IPS-18a (cell line): Measurements from ENCODE around the gene NDUFC1.
A peak's percentile ranks its signal among the peaks of the same experiment; 100 is the strongest.
"Not testable (repeated sequence)": the region's sequence is repeated elsewhere in the genome, so short reads cannot be mapped to it uniquely, and the experiment has no call there.

Experiments
- H3K27ac ChIP-seq: one replicate; pipeline ENCODE4 v1.5.1; 2013; ENCODE audit warnings: low read length
- H3K27me3 ChIP-seq: one replicate; pipeline ENCODE4 v1.6.1; 2013; ENCODE audit warnings: mild to moderate bottlenecking, low read length; ENCODE audit not compliant: control insufficient read depth, insufficient read depth
- H3K36me3 ChIP-seq: one replicate; pipeline ENCODE4 v1.6.1; 2013; ENCODE audit warnings: low read depth, low read length; ENCODE audit not compliant: control insufficient read depth
- H3K4me1 ChIP-seq: one replicate; pipeline ENCODE4 v1.6.1; 2013; ENCODE audit warnings: low read depth, low read length; ENCODE audit not compliant: control insufficient read depth
- H3K4me3 ChIP-seq: one replicate; pipeline ENCODE4 v1.5.1; 2013; ENCODE audit warnings: low read length
- H3K9ac ChIP-seq: one replicate; pipeline ENCODE4 v1.6.1; 2013; ENCODE audit warnings: mild to moderate bottlenecking, low read length, moderate library complexity
- H3K9me3 ChIP-seq: one replicate; pipeline ENCODE4 v1.6.1; 2013; ENCODE audit warnings: low read depth, low read length; ENCODE audit not compliant: control insufficient read depth

NDUFC1 gene

DNA sequence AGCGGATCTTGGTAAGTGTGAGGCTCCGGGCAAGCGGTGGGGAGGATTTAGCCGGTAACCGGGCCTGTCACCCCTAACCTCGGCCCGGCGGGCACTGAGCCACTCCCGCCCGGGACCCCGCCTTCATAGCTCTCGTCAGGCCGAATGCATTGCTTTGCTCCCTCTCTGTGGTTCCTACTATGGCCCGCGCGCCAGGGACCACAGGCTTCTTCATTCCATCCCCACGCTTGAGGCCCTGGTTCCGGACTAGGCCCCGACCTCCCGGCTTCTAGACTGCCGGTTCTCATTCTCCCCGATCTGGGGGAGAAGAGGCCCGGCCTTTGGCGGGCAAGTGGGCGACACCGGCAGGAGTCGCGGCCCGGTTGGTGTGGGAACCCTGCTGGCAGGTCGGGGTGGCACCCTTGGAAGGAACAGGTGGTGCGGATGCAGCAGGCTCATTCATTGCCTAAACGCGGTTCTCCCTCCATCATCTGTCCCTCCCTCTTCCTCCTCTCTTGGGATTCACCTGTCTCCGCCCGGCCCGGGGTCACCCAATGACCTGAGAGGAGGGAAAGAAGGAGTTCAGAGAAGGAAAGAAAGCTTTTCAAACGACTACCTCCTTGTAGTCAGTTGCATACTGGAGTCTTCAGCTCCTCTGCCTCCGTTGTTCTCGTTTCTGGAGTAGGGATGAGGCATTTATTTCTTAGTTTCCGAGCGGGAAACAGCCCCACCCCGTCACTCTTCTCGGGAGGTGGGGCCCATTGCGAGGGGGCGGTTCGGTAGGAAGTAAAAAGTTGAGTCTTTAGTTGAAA lies at the start of gene NDUFC1:
NDUFC1 (minus strand) TSS at position 657 of the 791 bp plus-strand sequence. CDS start 6,679 bp downstream, outside the sequence.
- H3K36me3 ChIP-seq: peaks cover 10% of the 10 kb centered on the region
- peak within 1 kb of the TSS; percentile 74 for H3K27ac ChIP-seq
- peak within 1 kb of the TSS; percentile 94 for H3K9ac ChIP-seq
- peaks cover 8% of the 10 kb centered on the region for H3K4me1 ChIP-seq
- no peaks in the 10 kb centered on the region for H3K27me3 ChIP-seq
- H3K4me3 ChIP-seq: peak within 1 kb of the TSS; percentile 73
- H3K9me3 ChIP-seq: no peaks in the 10 kb centered on the region

DNA sequence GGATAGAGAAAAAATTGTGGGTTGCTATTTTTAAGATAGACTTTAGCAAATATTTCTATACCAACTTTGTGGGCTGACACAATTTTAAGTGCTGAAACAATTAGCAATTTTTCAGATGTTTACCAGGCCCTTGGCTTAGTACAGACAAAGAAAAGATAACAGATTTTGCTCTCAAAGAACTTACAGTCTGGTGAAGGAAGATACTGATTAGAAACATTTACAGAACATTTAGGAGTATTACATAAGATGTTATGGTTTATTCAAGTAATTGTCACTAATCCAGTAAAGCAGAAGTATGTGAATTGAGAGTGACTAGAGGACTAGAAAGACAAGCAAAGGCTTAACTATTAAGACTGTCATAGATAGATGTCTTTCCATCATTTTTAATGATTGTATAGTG lies 35.3 kb upstream of the NDUFC1 start:
- Histone ChIP-seq H3K9me3 (no peaks in the 10 kb centered on the region), H3K4me1 (no peaks in the 10 kb centered on the region), H3K4me3 (no peak overlapping the region), H3K36me3 (peaks cover 47% of the 10 kb centered on the region), H3K9ac (no peak overlapping the region), H3K27me3 (no peaks in the 10 kb centered on the region), H3K27ac (no peak overlapping the region)

GRCh38 chr4:139333046-139333445 lies 30.8 kb upstream of the NDUFC1 start:
- Histone ChIP-seq H3K4me1 (peaks cover 15% of the 10 kb centered on the region), H3K27ac (no peak overlapping the region), H3K36me3 (peaks cover 26% of the 10 kb centered on the region), H3K27me3 (no peaks in the 10 kb centered on the region), H3K9me3 (no peaks in the 10 kb centered on the region), H3K9ac (no peak overlapping the region), H3K4me3 (no peak overlapping the region)

DNA sequence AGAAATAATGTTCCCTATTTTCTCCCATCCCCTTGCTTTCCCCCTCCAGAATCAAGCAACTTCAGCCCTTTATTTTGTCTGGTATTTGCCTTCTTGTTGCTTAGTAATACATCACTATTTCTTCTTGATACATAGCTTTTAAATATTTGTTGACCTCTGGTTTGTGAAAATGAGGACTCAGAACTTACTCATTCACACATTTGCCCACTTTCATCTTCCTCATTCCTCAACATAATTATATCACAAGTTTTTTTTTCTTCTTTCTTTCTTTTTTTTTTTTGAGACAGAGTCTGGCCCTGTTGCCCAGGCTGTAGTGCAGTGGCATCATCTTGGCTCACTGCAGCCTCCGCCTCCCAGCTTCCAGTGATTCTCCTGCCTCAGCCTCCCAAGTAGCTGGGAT lies 28.9 kb upstream of the NDUFC1 start:
- H3K9ac ChIP-seq: no peak overlapping the region
- H3K36me3 ChIP-seq: peaks cover 12% of the 10 kb centered on the region
- no peaks in the 10 kb centered on the region for H3K9me3 ChIP-seq
- no peak overlapping the region for H3K4me3 ChIP-seq
- H3K4me1 ChIP-seq: peaks cover 15% of the 10 kb centered on the region
- H3K27me3 ChIP-seq: no peaks in the 10 kb centered on the region
- H3K27ac ChIP-seq: no peak overlapping the region

GRCh38 chr4:139330283-139330682 lies 28.0 kb upstream of the NDUFC1 start:
- Histone ChIP-seq H3K27ac (no peak overlapping the region), H3K4me1 (peaks cover 15% of the 10 kb centered on the region), H3K27me3 (no peaks in the 10 kb centered on the region), H3K36me3 (peaks cover 12% of the 10 kb centered on the region), H3K9ac (no peak overlapping the region), H3K9me3 (no peaks in the 10 kb centered on the region), H3K4me3 (no peak overlapping the region)

GRCh38 chr4:139329665-139330200 lies 27.5 kb upstream of the NDUFC1 start:
- Histone ChIP-seq H3K4me1 (peaks cover 21% of the 10 kb centered on the region), H3K4me3 (peak overlapping the region; percentile 22), H3K27ac (peak overlapping the region; percentile 39), H3K27me3 (no peaks in the 10 kb centered on the region), H3K9ac (no peak overlapping the region), H3K9me3 (no peaks in the 10 kb centered on the region), H3K36me3 (peaks cover 9% of the 10 kb centered on the region)

DNA sequence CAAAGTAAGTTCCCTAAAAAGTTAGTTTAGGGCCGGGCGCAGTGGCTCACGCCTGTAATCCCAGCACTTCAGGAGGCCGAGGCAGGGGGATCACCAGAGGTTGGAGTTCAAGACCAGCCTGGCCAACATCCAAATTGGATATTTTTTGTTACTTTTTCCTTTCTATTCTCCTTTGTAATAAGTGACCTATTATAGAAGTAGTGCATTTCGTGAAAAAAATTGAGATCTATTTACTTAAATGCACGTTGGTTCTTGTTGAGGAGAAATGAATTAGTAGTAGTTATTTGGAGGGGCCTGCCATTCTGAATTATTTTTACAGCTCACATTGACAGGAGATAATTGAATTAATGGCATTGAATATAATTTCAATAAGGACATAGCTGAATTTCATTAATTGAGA lies 22.3 kb upstream of the NDUFC1 start:
- H3K9ac ChIP-seq: no peak overlapping the region
- H3K4me1 ChIP-seq: peaks cover 19% of the 10 kb centered on the region
- H3K36me3 ChIP-seq: no peaks in the 10 kb centered on the region
- H3K9me3 ChIP-seq: no peaks in the 10 kb centered on the region
- H3K27ac ChIP-seq: no peak overlapping the region
- no peak overlapping the region for H3K4me3 ChIP-seq
- no peaks in the 10 kb centered on the region for H3K27me3 ChIP-seq

DNA sequence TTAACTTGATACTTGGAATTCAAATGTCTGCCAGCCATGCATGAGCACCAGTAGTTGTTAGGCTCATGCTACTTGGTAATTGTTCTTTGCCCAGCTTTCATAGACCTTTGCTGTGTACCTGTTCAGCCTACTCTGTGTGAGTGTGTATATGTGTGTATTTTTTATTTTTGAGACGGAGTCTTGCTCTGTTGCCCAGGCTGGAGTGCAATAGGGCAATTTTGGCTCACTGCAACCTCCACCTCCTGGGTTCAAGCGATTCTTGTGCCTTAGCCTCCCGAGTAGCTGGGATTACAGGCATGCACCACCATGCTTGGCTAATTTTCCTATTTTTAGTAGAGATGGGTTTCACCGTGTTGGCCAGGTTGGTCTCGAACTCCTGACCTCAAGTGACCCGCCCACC lies 20.3 kb upstream of the NDUFC1 start:
- not testable (repeated sequence) for H3K4me3 ChIP-seq, H3K9me3 ChIP-seq, H3K27me3 ChIP-seq, H3K27ac ChIP-seq, H3K36me3 ChIP-seq, H3K9ac ChIP-seq
- peaks cover 14% of the 10 kb centered on the region for H3K4me1 ChIP-seq

GRCh38 chr4:139322070-139322469 lies 19.8 kb upstream of the NDUFC1 start:
- not testable (repeated sequence) for H3K27me3 ChIP-seq, H3K27ac ChIP-seq, H3K9me3 ChIP-seq, H3K9ac ChIP-seq, H3K36me3 ChIP-seq, H3K4me3 ChIP-seq
- H3K4me1 ChIP-seq: peaks cover 14% of the 10 kb centered on the region

GRCh38 chr4:139319571-139319970 lies 17.3 kb upstream of the NDUFC1 start:
- no peaks in the 10 kb centered on the region for H3K27me3 ChIP-seq
- H3K4me3 ChIP-seq: no peak overlapping the region
- H3K9me3 ChIP-seq: no peaks in the 10 kb centered on the region
- H3K36me3 ChIP-seq: no peaks in the 10 kb centered on the region
- peaks cover 29% of the 10 kb centered on the region for H3K4me1 ChIP-seq
- no peak overlapping the region for H3K9ac ChIP-seq
- no peak overlapping the region for H3K27ac ChIP-seq

DNA sequence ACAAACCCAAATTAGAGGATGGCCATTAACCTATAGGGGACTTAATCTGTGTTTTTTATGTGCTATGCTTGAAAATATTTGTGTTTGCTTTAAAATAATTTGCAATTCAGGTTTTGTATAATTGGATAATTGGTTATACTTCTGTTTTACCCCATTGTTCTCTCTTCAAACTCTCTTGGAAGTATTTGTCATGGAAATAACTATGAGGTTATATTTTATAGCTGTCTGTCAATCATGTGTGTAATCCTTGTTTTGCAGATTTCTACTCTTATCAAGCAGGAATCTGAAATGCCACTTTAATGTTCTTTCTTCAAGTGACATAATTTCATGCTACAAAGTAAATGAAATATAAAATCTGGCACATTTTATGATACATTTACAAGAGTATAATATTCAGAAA lies 15.4 kb upstream of the NDUFC1 start:
- no peaks in the 10 kb centered on the region for H3K27me3 ChIP-seq
- H3K4me1 ChIP-seq: peaks cover 36% of the 10 kb centered on the region
- H3K9ac ChIP-seq: no peak overlapping the region
- H3K27ac ChIP-seq: no peak overlapping the region
- no peak overlapping the region for H3K4me3 ChIP-seq
- no peaks in the 10 kb centered on the region for H3K36me3 ChIP-seq
- no peaks in the 10 kb centered on the region for H3K9me3 ChIP-seq

- Histone ChIP-seq H3K4me1 (peaks cover 36% of the 10 kb centered on the region), H3K9ac (no peak overlapping the region), H3K36me3 (no peaks in the 10 kb centered on the region), H3K4me3 (no peak overlapping the region), H3K27ac (no peak overlapping the region), H3K9me3 (no peaks in the 10 kb centered on the region), H3K27me3 (no peaks in the 10 kb centered on the region)
Measured at GRCh38 chr4:139316733-139317132, 14.5 kb upstream of the NDUFC1 start.
